Choroid plexus epithelial cell (primary cell): ENCODE measurements around the gene TRIM59.
A peak's percentile ranks its signal among the peaks of the same experiment; 100 is the strongest.

Source experiments
- DNase-seq: peaks from one replicate; pipeline ENCODE4 v3.0.0-alpha.2; 2010; ENCODE audit warnings: low read depth
- H3K4me3 ChIP-seq: 2 replicates; pipeline ENCODE4 v1.5.1; 2011; ENCODE audit warnings: low read depth, mild to moderate bottlenecking, control low read depth, low read length, moderate library complexity
- TF ChIP-seq, protein P1 (sequence below): conservative IDR thresholded peaks from 2 replicates; pipeline ENCODE4 v1.5.1; 2011; ENCODE audit warnings: low read depth, mild to moderate bottlenecking, control low read depth, inconsistent platforms, low read length, moderate library complexity

Gene TRIM59

GRCh38 chr3:160448845-160449635 lies 546 bp downstream of the TRIM59 start:
- peak overlapping the region; percentile 88 for H3K4me3 ChIP-seq
- DNase-seq: peak; percentile 53
- TF ChIP-seq, protein P1, sequence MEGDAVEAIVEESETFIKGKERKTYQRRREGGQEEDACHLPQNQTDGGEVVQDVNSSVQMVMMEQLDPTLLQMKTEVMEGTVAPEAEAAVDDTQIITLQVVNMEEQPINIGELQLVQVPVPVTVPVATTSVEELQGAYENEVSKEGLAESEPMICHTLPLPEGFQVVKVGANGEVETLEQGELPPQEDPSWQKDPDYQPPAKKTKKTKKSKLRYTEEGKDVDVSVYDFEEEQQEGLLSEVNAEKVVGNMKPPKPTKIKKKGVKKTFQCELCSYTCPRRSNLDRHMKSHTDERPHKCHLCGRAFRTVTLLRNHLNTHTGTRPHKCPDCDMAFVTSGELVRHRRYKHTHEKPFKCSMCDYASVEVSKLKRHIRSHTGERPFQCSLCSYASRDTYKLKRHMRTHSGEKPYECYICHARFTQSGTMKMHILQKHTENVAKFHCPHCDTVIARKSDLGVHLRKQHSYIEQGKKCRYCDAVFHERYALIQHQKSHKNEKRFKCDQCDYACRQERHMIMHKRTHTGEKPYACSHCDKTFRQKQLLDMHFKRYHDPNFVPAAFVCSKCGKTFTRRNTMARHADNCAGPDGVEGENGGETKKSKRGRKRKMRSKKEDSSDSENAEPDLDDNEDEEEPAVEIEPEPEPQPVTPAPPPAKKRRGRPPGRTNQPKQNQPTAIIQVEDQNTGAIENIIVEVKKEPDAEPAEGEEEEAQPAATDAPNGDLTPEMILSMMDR: no peak

- DNase-seq: peak; percentile 44
- peak overlapping the region; percentile 23 for H3K4me3 ChIP-seq
- TF ChIP-seq, protein P1: no peak
These were observed 2.0 kb downstream of the TRIM59 start for GRCh38 chr3:160447544-160447943.

GRCh38 chr3:160446522-160447056 lies 3.0 kb downstream of the TRIM59 start:
- DNase-seq: no peak
- no peak overlapping the region for H3K4me3 ChIP-seq
- TF ChIP-seq, protein P1: no peak

- DNase-seq: no peak
- TF ChIP-seq, protein P1: no peak
- no peak overlapping the region for H3K4me3 ChIP-seq
These were observed 3.7 kb downstream of the TRIM59 start for GRCh38 chr3:160445854-160446253.

- TF ChIP-seq, protein P1: no peak
- H3K4me3 ChIP-seq: no peak overlapping the region
- DNase-seq: no peak
These were observed 5.2 kb downstream of the TRIM59 start for GRCh38 chr3:160444411-160444810.

GRCh38 chr3:160440687-160441086 lies 8.9 kb downstream of the TRIM59 start:
- DNase-seq: peak; percentile 48
- TF ChIP-seq, protein P1: no peak
- H3K4me3 ChIP-seq: no peak overlapping the region

GRCh38 chr3:160437083-160437455 lies 12.5 kb downstream of the TRIM59 start:
- TF ChIP-seq, protein P1: no peak
- H3K4me3 ChIP-seq: no peak overlapping the region
- no peak for DNase-seq
